Measurements from ENCODE around the gene ZNF664. TPM values are rescaled to one million over a fixed set of nuclear protein-coding genes. Genes with fewer than 3 reads are reported as not detected.

ZNF664 gene
- total RNA-seq, 2 donors from 2014 or later = 131 to 139 TPM

- Histone ChIP-seq H3K9me3 (ENCODE audit: control insufficient read depth, low read length) (no peaks in the 10 kb centered on the region), H3K4me3 (ENCODE audit: low read length) (no peak overlapping the region), H3K27me3 (ENCODE audit: control insufficient read depth, insufficient read depth, low read length, poor library complexity, severe bottlenecking) (no peaks in the 10 kb centered on the region), H3K27ac (ENCODE audit: low read depth, low read length) (no peak overlapping the region), H3K36me3 (ENCODE audit: control insufficient read depth, insufficient read depth, low read length) (peaks cover 67% of the 10 kb centered on the region), H3K4me1 (ENCODE audit: control insufficient read depth, insufficient read depth, low read length) (peaks cover 10% of the 10 kb centered on the region), H3K9ac (ENCODE audit: extremely low read depth, low read length, poor library complexity, severe bottlenecking) (no peak overlapping the region)
- Mint-ChIP-seq H3K4me1 (peaks cover 44% of the 10 kb centered on the region), H3K36me3 (ENCODE audit: low read depth) (peaks cover 21% of the 10 kb centered on the region), H3K9me3 (no peaks in the 10 kb centered on the region), H3K4me3 (no peak overlapping the region), H3K27ac (no peak overlapping the region), H3K27me3 (ENCODE audit: insufficient read depth) (no peaks in the 10 kb centered on the region)
- no peak for TF ChIP-seq CTCF (conservative IDR thresholded peaks at IDR 0.05)
- WGBS, 2 experiments (ENCODE audit: insufficient coverage in 1 of 2, insufficient read length in 1 of 2) = 94 to 95% methylated on average over 5 of the region's 5 CpGs
- DNase-seq = no peak
Observed at GRCh38 chr12:123997908-123998307, 24.9 kb downstream of the ZNF664 start.

GRCh38 chr12:123998344-123998990 lies 25.5 kb downstream of the ZNF664 start:
- no peak overlapping the region for H3K27ac Mint-ChIP-seq
- 96% methylated on average over 2 of the region's 2 CpGs; no CpG with 5 or more reads in 1 of the 2 experiments for WGBS, 2 experiments (ENCODE audit: insufficient coverage in 1 of 2, insufficient read length in 1 of 2)
- Histone ChIP-seq H3K36me3 (ENCODE audit: control insufficient read depth, insufficient read depth, low read length) (peaks cover 63% of the 10 kb centered on the region), H3K4me3 (ENCODE audit: low read length) (no peak overlapping the region), H3K27me3 (ENCODE audit: control insufficient read depth, insufficient read depth, low read length, poor library complexity, severe bottlenecking) (no peaks in the 10 kb centered on the region), H3K9ac (ENCODE audit: extremely low read depth, low read length, poor library complexity, severe bottlenecking) (no peak overlapping the region), H3K9me3 (ENCODE audit: control insufficient read depth, low read length) (no peaks in the 10 kb centered on the region), H3K27ac (ENCODE audit: low read depth, low read length) (no peak overlapping the region), H3K4me1 (ENCODE audit: control insufficient read depth, insufficient read depth, low read length) (peaks cover 10% of the 10 kb centered on the region)
- H3K27me3 Mint-ChIP-seq (ENCODE audit: insufficient read depth) = no peaks in the 10 kb centered on the region
- H3K36me3 Mint-ChIP-seq (ENCODE audit: low read depth) = peaks cover 17% of the 10 kb centered on the region
- no peak overlapping the region for H3K4me3 Mint-ChIP-seq
- peaks cover 44% of the 10 kb centered on the region for H3K4me1 Mint-ChIP-seq
- no peak for TF ChIP-seq CTCF (conservative IDR thresholded peaks at IDR 0.05)
- DNase-seq = no peak
- H3K9me3 Mint-ChIP-seq = no peaks in the 10 kb centered on the region

GRCh38 chr12:123998991-123999359 lies 26.0 kb downstream of the ZNF664 start:
- H3K9me3 ChIP-seq (ENCODE audit: control insufficient read depth, low read length) = no peaks in the 10 kb centered on the region
- H3K27me3 Mint-ChIP-seq (ENCODE audit: insufficient read depth) = no peaks in the 10 kb centered on the region
- H3K4me3 Mint-ChIP-seq = no peak overlapping the region
- H3K4me1 ChIP-seq (ENCODE audit: control insufficient read depth, insufficient read depth, low read length) = peaks cover 10% of the 10 kb centered on the region
- no peak overlapping the region for H3K9ac ChIP-seq (ENCODE audit: extremely low read depth, low read length, poor library complexity, severe bottlenecking)
- peaks cover 13% of the 10 kb centered on the region for H3K36me3 Mint-ChIP-seq (ENCODE audit: low read depth)
- no peaks in the 10 kb centered on the region for H3K27me3 ChIP-seq (ENCODE audit: control insufficient read depth, insufficient read depth, low read length, poor library complexity, severe bottlenecking)
- DNase-seq = no peak
- H3K27ac ChIP-seq (ENCODE audit: low read depth, low read length) = no peak overlapping the region
- no peak overlapping the region for H3K27ac Mint-ChIP-seq
- no peak overlapping the region for H3K4me3 ChIP-seq (ENCODE audit: low read length)
- peaks cover 39% of the 10 kb centered on the region for H3K4me1 Mint-ChIP-seq
- H3K36me3 ChIP-seq (ENCODE audit: control insufficient read depth, insufficient read depth, low read length) = peaks cover 63% of the 10 kb centered on the region
- no peaks in the 10 kb centered on the region for H3K9me3 Mint-ChIP-seq
- 100% methylated on average over 1 of the region's 2 CpGs; no CpG with 5 or more reads in 1 of the 2 experiments for WGBS, 2 experiments (ENCODE audit: insufficient coverage in 1 of 2, insufficient read length in 1 of 2)
- TF ChIP-seq CTCF (conservative IDR thresholded peaks at IDR 0.05) = no peak
